Spleen (tissue), 11 donors: ENCODE results near the gene HUNK. TPM values are rescaled to one million over a fixed set of nuclear protein-coding genes. Genes with fewer than 3 reads are reported as not detected.

Experiments used
- DNase-seq: peaks from one replicate; pipeline ENCODE4 v3.0.0-alpha.2; 2020
- H3K27ac ChIP-seq, 8 donors: fragments of 200-600 bp; sonication (generic) in 7 of 8; 1 replicate in 4 of 8; 2 replicates in 4 of 8; pipeline versions ENCODE4 v1.5.0 to v1.8.0; 2016 to 2021; ENCODE audit warnings: inconsistent platforms in 4 of 8, mild to moderate bottlenecking in 4 of 8, moderate library complexity in 1 of 8
- H3K27me3 ChIP-seq, 7 donors: fragments of 200-600 bp; sonication (generic) in 6 of 7; replicated peaks in 1 of 7; 1 replicate in 4 of 7; 2 replicates in 3 of 7; pipeline versions ENCODE4 v1.5.0 to v1.8.0; 2016 to 2021; ENCODE audit warnings: inconsistent platforms in 3 of 7, mild to moderate bottlenecking in 1 of 7
- H3K36me3 ChIP-seq, 6 donors: fragments of 200-600 bp; sonication (generic) in 5 of 6; 1 replicate in 4 of 6; 2 replicates in 2 of 6; pipeline versions ENCODE4 v1.5.0 to v1.8.0; 2016 to 2021; ENCODE audit warnings: inconsistent platforms in 2 of 6
- H3K4me1 ChIP-seq, 6 donors: fragments of 200-600 bp; sonication (generic) in 5 of 6; 1 replicate in 3 of 6; 2 replicates in 3 of 6; pipeline versions ENCODE4 v1.5.0 to v1.8.0; 2016 to 2021; ENCODE audit warnings: inconsistent platforms in 3 of 6
- H3K4me3 ChIP-seq, 8 donors: fragments of 200-600 bp; sonication (generic) in 7 of 8; 1 replicate in 4 of 8; 2 replicates in 4 of 8; pipeline versions ENCODE4 v1.5.0 to v1.8.0; 2016 to 2021; ENCODE audit warnings: inconsistent platforms in 4 of 8, mild to moderate bottlenecking in 4 of 8, moderate library complexity in 2 of 8
- H3K9me3 ChIP-seq, 8 donors: fragments of 200-600 bp; sonication (generic) in 7 of 8; 1 replicate in 4 of 8; 2 replicates in 4 of 8; pipeline versions ENCODE4 v1.5.0 to v1.8.0; 2016 to 2021; ENCODE audit warnings: inconsistent platforms in 4 of 8
- POLR2A ChIP-seq, 3 donors: fragments of 450-650 bp; IDR thresholded peaks; one replicate each; pipeline ENCODE4 v1.5.1; 2017; ENCODE audit warnings: antibody characterized with exemption in 3 of 3, mild to moderate bottlenecking in 1 of 3
- POLR2AphosphoS5 ChIP-seq, 3 donors: sonication (generic); formaldehyde crosslinking; IDR thresholded peaks; one replicate each; pipeline ENCODE4 v1.5.1; 2017; ENCODE audit warnings: antibody characterized with exemption in 3 of 3
- WGBS, 5 donors: extraction: QIAGEN DNeasy Blood & Tissue Kit in 3 of 5; methylation state at CpG; one replicate each; pipeline versions ENCODE4 v1.1.5 to v1.1.7; 2013 to 2018; 5-methylcytosine and 5-hydroxymethylcytosine counted together
- intact Hi-C: fragments of 100-400 bp; cut with DNase I; formaldehyde crosslinking; loops from one replicate; pipeline ENCODE4 v1.15.0; 2023; ENCODE audit warnings: low total_unique reads
- polyA plus RNA-seq, 3 donors: library from polyadenylated mRNA; stranded (reverse); fragments of 200-250 nt; gene quantifications; one replicate each; pipeline ENCODE4 v1.2.1, GENCODE V29; 2013
- total RNA-seq, 7 donors: library from RNA; depleted of rRNA in 3 of 7; stranded (reverse); fragments of >200 nt in 3 of 7; fragmentation: NEBNext Ultra II Directional in 4 of 7; extraction: Animal tissue kit (Norgen Biotek cat#: 25700) in 4 of 7; gene quantifications; one replicate each; pipeline versions ENCODE4 v1.1.0 to v1.2.1, GENCODE V29; 2016 to 2021
- TF ChIP-seq, protein P1 (sequence below), 11 experiments: fragments of 200-600 bp in 7 of 11; fragments of 450-650 bp in 4 of 11; sonication (generic) in 4 of 11; IDR thresholded peaks in 8 of 11; conservative IDR thresholded peaks in 3 of 11; 1 replicate in 7 of 11; 2 replicates in 4 of 11; pipeline versions ENCODE4 v1.4.0 to v1.8.0; 2016 to 2021; ENCODE audit warnings: antibody characterized with exemption in 11 of 11, inconsistent platforms in 4 of 11, mild to moderate bottlenecking in 1 of 11
- donor health status: healthy with polysubstance abuse.
- donor health status: DM: no; HTN: no; CAD: no; lungs with moderate emphysema.
- donor health status: DM: no; HTN: no; CAD: no.
- donor health status: Bipolar disorder and iron deficiency.
- donor health status: healthy.
- donor health status: DM: no; HTN: no; CAD: no.
- donor health status: DM: yes; HTN: yes; CAD: no.

The HUNK gene
- total and polyA plus RNA-seq, 10 donors = 0.06 to 0.41 (median 0.14) TPM; not detected in 3

DNA sequence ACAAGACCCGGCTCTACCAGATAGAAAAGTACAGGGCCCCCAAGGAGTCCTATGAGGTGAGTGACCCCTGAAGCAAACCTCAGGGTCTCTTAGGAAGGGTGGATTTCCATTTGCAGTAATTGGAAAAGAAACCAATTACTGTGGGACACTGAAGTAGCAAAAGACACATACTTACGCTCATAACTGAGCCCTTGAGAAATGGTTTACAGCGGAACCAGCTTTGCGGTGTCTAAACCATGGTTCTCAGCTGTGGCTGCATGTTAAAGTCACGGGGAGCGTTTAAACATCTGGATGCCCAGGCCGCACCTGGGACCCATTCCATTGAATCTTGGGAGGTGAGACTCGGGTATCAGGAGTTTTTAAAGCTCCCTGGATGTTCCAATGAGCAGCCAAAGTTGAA lies 110.7 kb downstream of the HUNK start:
- intact Hi-C loops = no loop called here
- Histone ChIP-seq H3K4me1 (no peaks in the 10 kb centered on the region), H3K36me3 (no peaks in the 10 kb centered on the region), H3K4me3 (no peak overlapping the region), H3K9me3 (peaks cover 0 to 14% (median 0%) of the 10 kb centered on the region in 8 donors), H3K27me3 (peaks cover 0 to 4% (median 0%) of the 10 kb centered on the region in 7 donors), H3K27ac (no peak overlapping the region)
- 85 to 94% (median 90%) methylated on average over 8 of the region's 8 CpGs for WGBS, 5 donors
- TF ChIP-seq POLR2AphosphoS5 (IDR thresholded peaks at IDR 0.05) (no peak), POLR2A (IDR thresholded peaks at IDR 0.05) (no peak)
- TF ChIP-seq, protein P1, sequence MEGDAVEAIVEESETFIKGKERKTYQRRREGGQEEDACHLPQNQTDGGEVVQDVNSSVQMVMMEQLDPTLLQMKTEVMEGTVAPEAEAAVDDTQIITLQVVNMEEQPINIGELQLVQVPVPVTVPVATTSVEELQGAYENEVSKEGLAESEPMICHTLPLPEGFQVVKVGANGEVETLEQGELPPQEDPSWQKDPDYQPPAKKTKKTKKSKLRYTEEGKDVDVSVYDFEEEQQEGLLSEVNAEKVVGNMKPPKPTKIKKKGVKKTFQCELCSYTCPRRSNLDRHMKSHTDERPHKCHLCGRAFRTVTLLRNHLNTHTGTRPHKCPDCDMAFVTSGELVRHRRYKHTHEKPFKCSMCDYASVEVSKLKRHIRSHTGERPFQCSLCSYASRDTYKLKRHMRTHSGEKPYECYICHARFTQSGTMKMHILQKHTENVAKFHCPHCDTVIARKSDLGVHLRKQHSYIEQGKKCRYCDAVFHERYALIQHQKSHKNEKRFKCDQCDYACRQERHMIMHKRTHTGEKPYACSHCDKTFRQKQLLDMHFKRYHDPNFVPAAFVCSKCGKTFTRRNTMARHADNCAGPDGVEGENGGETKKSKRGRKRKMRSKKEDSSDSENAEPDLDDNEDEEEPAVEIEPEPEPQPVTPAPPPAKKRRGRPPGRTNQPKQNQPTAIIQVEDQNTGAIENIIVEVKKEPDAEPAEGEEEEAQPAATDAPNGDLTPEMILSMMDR (IDR thresholded peaks at IDR 0.05 in 8 of 11, conservative IDR thresholded peaks at IDR 0.05 in 3 of 11) = no peak
- DNase-seq = no peak

DNA sequence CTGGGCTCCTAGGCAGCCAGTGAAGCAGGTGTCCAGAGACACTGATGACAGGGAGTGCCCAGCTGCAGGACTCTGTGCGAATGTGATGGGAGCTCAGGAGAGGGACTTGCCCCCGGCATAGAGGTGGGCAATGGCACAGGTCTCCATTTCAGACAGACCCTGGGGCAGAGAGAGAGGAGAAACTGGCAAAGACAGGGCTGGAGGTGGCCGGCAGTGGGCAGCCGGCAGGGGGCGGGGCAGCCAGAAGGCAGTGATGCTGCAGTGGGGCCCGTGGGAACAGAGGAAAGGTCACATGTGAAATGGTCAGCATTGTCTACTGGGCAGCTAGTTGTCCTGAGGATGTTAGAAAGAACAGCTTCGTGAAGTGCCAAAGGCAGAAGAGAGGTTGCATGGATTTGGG lies 112.6 kb downstream of the HUNK start:
- Histone ChIP-seq H3K27me3 (peaks cover 0 to 4% (median 0%) of the 10 kb centered on the region in 7 donors), H3K4me1 (no peaks in the 10 kb centered on the region), H3K27ac (no peak overlapping the region), H3K4me3 (no peak overlapping the region), H3K36me3 (no peaks in the 10 kb centered on the region), H3K9me3 (peaks cover 0 to 14% (median 0%) of the 10 kb centered on the region in 8 donors)
- intact Hi-C loops = no loop called here
- TF ChIP-seq POLR2A (IDR thresholded peaks at IDR 0.05) (no peak), POLR2AphosphoS5 (IDR thresholded peaks at IDR 0.05) (no peak)
- TF ChIP-seq, protein P1 (IDR thresholded peaks at IDR 0.05 in 8 of 11, conservative IDR thresholded peaks at IDR 0.05 in 3 of 11) = no peak
- DNase-seq = no peak
- WGBS, 5 donors = 77 to 90% (median 80%) methylated on average over 7 of the region's 7 CpGs

DNA sequence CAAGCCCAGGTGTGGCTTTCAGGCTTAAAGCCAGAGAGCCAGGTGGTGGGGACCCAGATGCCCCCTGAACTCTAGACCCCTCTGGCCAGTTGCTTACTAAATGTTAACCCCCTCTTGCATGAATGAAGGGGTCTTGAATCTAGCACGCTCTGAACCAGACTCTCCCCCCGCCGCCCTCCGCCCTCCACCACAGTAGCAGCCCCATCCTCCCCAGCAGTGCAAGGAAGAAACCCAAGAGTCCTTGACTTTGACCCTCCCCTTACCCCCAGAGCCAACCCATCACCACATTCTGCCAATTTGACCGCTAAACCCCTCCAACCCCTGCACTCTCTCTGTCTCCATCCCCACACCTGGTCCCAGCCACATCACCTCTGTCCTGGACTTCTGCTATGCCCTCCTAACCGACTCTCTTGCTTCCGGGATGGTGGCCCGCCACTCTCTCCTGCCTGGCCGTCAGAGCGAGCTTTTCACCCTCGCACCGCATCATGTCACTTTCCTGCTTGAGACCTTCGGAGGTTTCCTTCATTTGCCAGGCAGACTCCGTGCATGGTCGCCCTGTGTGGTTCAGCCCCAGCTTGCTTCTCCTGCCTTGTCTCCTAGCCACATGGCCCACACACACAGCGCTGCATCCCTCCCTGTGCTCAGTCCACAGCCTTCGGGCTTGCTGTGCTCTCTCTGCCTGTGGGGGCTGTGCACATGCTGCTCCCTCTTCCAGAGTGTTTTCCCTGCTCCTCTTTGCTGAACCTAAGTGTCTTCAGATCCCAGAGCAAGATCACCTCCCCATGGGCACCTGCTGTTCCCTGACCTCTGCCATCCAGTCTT lies 113.4 kb downstream of the HUNK start:
- Histone ChIP-seq H3K36me3 (no peaks in the 10 kb centered on the region), H3K9me3 (peaks cover 0 to 14% (median 0%) of the 10 kb centered on the region in 8 donors), H3K4me3 (no peak overlapping the region), H3K27me3 (peaks cover 0 to 4% (median 0%) of the 10 kb centered on the region in 7 donors), H3K27ac (no peak overlapping the region), H3K4me1 (no peaks in the 10 kb centered on the region)
- 89 to 92% (median 90%) methylated on average over 17 of the region's 17 CpGs for WGBS, 5 donors
- intact Hi-C loops = no loop called here
- TF ChIP-seq POLR2A (IDR thresholded peaks at IDR 0.05) (no peak), POLR2AphosphoS5 (IDR thresholded peaks at IDR 0.05) (no peak)
- TF ChIP-seq, protein P1 (IDR thresholded peaks at IDR 0.05 in 8 of 11, conservative IDR thresholded peaks at IDR 0.05 in 3 of 11) = no peak
- DNase-seq = no peak

DNA sequence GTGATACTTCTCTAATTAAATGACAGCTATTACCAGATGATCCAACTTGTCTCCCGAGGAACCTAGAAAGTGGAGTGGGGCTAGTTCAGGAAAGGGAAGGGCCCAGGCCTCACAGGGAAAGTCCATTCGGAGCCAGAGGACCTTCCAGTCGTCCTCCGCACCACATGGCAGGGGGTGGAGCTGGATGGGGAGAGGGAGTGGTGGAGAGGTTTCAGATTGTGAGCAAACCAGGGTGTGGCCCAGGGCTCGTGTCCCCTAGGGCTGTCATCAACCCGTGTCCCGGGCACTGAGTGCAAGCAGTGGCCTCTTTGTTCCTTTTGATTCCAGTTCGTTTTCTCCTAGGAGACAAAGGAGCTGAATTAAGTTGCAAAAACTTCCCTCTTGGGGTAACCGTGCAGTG lies 114.9 kb downstream of the HUNK start:
- no peak for DNase-seq
- WGBS, 5 donors = 55 to 68% (median 59%) methylated on average over 9 of the region's 9 CpGs

More for the DNA sequence above, 114.9 kb downstream of the HUNK start:
- Histone ChIP-seq H3K27me3 (peaks cover 0 to 4% (median 0%) of the 10 kb centered on the region in 7 donors), H3K4me3 (no peak overlapping the region), H3K4me1 (no peaks in the 10 kb centered on the region), H3K36me3 (no peaks in the 10 kb centered on the region), H3K27ac (no peak overlapping the region), H3K9me3 (peaks cover 0 to 14% (median 0%) of the 10 kb centered on the region in 8 donors)
- intact Hi-C loops = no loop called here
- TF ChIP-seq POLR2A (IDR thresholded peaks at IDR 0.05) = no peak
- TF ChIP-seq, protein P1 (IDR thresholded peaks at IDR 0.05 in 8 of 11, conservative IDR thresholded peaks at IDR 0.05 in 3 of 11) = no peak
- no peak for TF ChIP-seq POLR2AphosphoS5 (IDR thresholded peaks at IDR 0.05)
